H1 (cell line): ENCODE measurements around the gene CLBA1. TPM values are rescaled to one million over a fixed set of nuclear protein-coding genes. Genes with fewer than 3 reads are reported as not detected.

Source experiments
- CTCF ChIA-PET: fragments of 300-600 bp; sonication (Branson Sonifier 250); formaldehyde crosslinking; loops from one replicate; lab custom pipeline; 2021; ENCODE audit not compliant: partially characterized antibody; lab: Charles Lee
- POLR2A ChIA-PET: fragments of 300-600 bp; sonication (Branson Sonifier 250); formaldehyde crosslinking; loops from one replicate; lab custom pipeline; 2021; ENCODE audit warnings: inconsistent platforms; ENCODE audit not compliant: partially characterized antibody; lab: Charles Lee
- DNase-seq, 2 experiments: peaks; one replicate each; pipeline versions ENCODE4 v3.0.0 to v3.0.0-alpha.2; 2010 to 2022; ENCODE audit warnings: low spot score in 2 of 2, low read depth in 1 of 2, mixed read lengths in 1 of 2
- FAIRE-seq: peaks from 2 replicates; lab custom pipeline; 2011; peaks lifted over from hg19 to GRCh38; lab: Jason Lieb, UNC
- H2AFZ ChIP-seq: 2 replicates; pipeline ENCODE4 v1.8.1; 2012; ENCODE audit warnings: low read length, inconsistent platforms
- H2AK5ac ChIP-seq: 2 replicates; pipeline ENCODE4 v1.6.1; 2013; ENCODE audit warnings: low read depth, low read length
- H2BK120ac ChIP-seq: replicated peaks from 2 replicates; pipeline ENCODE3; 2013; ENCODE audit warnings: low read depth, low read length, inconsistent platforms
- H2BK12ac ChIP-seq: 2 replicates; pipeline ENCODE4 v1.6.1; 2013; ENCODE audit warnings: low read depth, low read length
- H2BK15ac ChIP-seq: 2 replicates; pipeline ENCODE4 v1.6.1; 2013; ENCODE audit warnings: low read length
- H2BK20ac ChIP-seq: 2 replicates; pipeline ENCODE4 v1.6.1; 2013; ENCODE audit warnings: low read length
- H2BK5ac ChIP-seq: 2 replicates; pipeline ENCODE4 v1.6.1; 2013; ENCODE audit warnings: low read depth, low read length
- H3K14ac ChIP-seq: 2 replicates; pipeline ENCODE4 v1.6.1; 2013; ENCODE audit warnings: inconsistent platforms; ENCODE audit not compliant: insufficient read length
- H3K18ac ChIP-seq: 2 replicates; pipeline ENCODE4 v1.6.1; 2013; ENCODE audit warnings: low read length; ENCODE audit errors: extremely low read depth
- H3K23ac ChIP-seq: 2 replicates; pipeline ENCODE4 v1.6.1; 2013; ENCODE audit warnings: inconsistent platforms; ENCODE audit not compliant: insufficient read length
- H3K23me2 ChIP-seq: 2 replicates; pipeline ENCODE4 v1.6.1; 2013; ENCODE audit warnings: low read depth, low read length
- H3K27ac ChIP-seq: 2 replicates; pipeline ENCODE4 v1.6.1; 2011; ENCODE audit warnings: low read depth, low read length, inconsistent platforms
- H3K27me3 ChIP-seq, 4 experiments: replicated peaks in 1 of 4; 1 replicate in 1 of 4; 2 replicates in 3 of 4; pipeline versions ENCODE4 v1.6.1 to v1.8.1; 2011 to 2013; ENCODE audit warnings: low read length in 3 of 4, mild to moderate bottlenecking in 3 of 4, inconsistent platforms in 2 of 4, mixed read lengths in 2 of 4, moderate library complexity in 1 of 4; ENCODE audit not compliant: control insufficient read depth in 3 of 4, insufficient read depth in 3 of 4; ENCODE audit errors: extremely low read depth in 1 of 4
- H3K36me3 ChIP-seq, 4 experiments: 2 replicates each; pipeline versions ENCODE4 v1.6.1 to v1.8.1; 2011 to 2013; ENCODE audit warnings: mild to moderate bottlenecking in 4 of 4, low read length in 3 of 4, moderate library complexity in 2 of 4, control low read depth in 1 of 4, inconsistent platforms in 1 of 4; ENCODE audit not compliant: insufficient read depth in 4 of 4, control insufficient read depth in 2 of 4
- H3K4ac ChIP-seq: replicated peaks from 2 replicates; pipeline ENCODE3; 2013; ENCODE audit warnings: low read length, low read depth, mixed read lengths, inconsistent platforms; ENCODE audit not compliant: insufficient read length
- H3K4me1 ChIP-seq, 4 experiments: replicated peaks in 1 of 4; 1 replicate in 1 of 4; 2 replicates in 3 of 4; pipeline versions ENCODE4 v1.6.1 to v1.8.1; 2011 to 2013; ENCODE audit warnings: low read length in 3 of 4, inconsistent platforms in 2 of 4, mixed read lengths in 1 of 4; ENCODE audit not compliant: insufficient read depth in 4 of 4, control insufficient read depth in 3 of 4
- H3K4me2 ChIP-seq, 2 experiments: 2 replicates each; pipeline versions ENCODE4 v1.6.1 to v1.8.1; 2011 to 2013; ENCODE audit warnings: low read depth in 2 of 2, low read length in 2 of 2, control low read depth in 1 of 2, inconsistent platforms in 1 of 2, mild to moderate bottlenecking in 1 of 2; ENCODE audit not compliant: insufficient read depth in 1 of 2
- H3K4me3 ChIP-seq, 4 experiments: fragments of 200-600, 300-600 bp in 1 of 4; sonication (generic), shearing (Covaris generic), sonication (Bioruptor Twin) in 1 of 4; 2 replicates each; pipeline versions ENCODE4 v1.5.1 to v1.8.1; 2011 to 2016; ENCODE audit warnings: low read length in 4 of 4, low read depth in 3 of 4, control low read depth in 2 of 4, inconsistent platforms in 2 of 4, mild to moderate bottlenecking in 2 of 4, mixed read lengths in 1 of 4, moderate library complexity in 1 of 4; ENCODE audit not compliant: insufficient read depth in 2 of 4; ENCODE audit errors: extremely low read depth in 1 of 4
- H3K56ac ChIP-seq: replicated peaks from 2 replicates; pipeline ENCODE3; 2013; ENCODE audit warnings: low read depth, mild to moderate bottlenecking, mixed read lengths, low read length, inconsistent platforms; ENCODE audit not compliant: insufficient read length
- H3K79me1 ChIP-seq: 2 replicates; pipeline ENCODE4 v1.6.1; 2013; ENCODE audit warnings: low read depth, low read length, control low read depth
- H3K79me2 ChIP-seq, 2 experiments: 2 replicates each; pipeline versions ENCODE4 v1.6.1 to v1.8.1; 2012 to 2013; ENCODE audit warnings: low read length in 2 of 2, mild to moderate bottlenecking in 2 of 2, inconsistent platforms in 1 of 2; ENCODE audit not compliant: insufficient read depth in 2 of 2, control insufficient read depth in 1 of 2
- H3K9ac ChIP-seq, 4 experiments: replicated peaks in 1 of 4; 1 replicate in 1 of 4; 2 replicates in 3 of 4; pipeline versions ENCODE4 v1.6.1 to v1.8.1; 2011 to 2013; ENCODE audit warnings: low read depth in 3 of 4, low read length in 3 of 4, control low read depth in 2 of 4, mild to moderate bottlenecking in 2 of 4, moderate library complexity in 2 of 4, inconsistent platforms in 1 of 4; ENCODE audit errors: extremely low read depth in 1 of 4
- H3K9me3 ChIP-seq, 2 experiments: 2 replicates each; pipeline versions ENCODE4 v1.6.1 to v1.8.1; 2012 to 2013; ENCODE audit warnings: mild to moderate bottlenecking in 2 of 2, moderate library complexity in 2 of 2, control low read depth in 1 of 2, inconsistent platforms in 1 of 2, low read depth in 1 of 2, low read length in 1 of 2, mixed read lengths in 1 of 2; ENCODE audit not compliant: insufficient read depth in 2 of 2
- H4K20me1 ChIP-seq, 2 experiments: replicated peaks in 1 of 2; 2 replicates each; pipeline versions ENCODE3 to v1.8.1; 2011 to 2013; ENCODE audit warnings: inconsistent platforms in 2 of 2, low read length in 2 of 2, mild to moderate bottlenecking in 1 of 2; ENCODE audit not compliant: insufficient read depth in 2 of 2, control insufficient read depth in 1 of 2
- H4K5ac ChIP-seq: 2 replicates; pipeline ENCODE4 v1.6.1; 2013; ENCODE audit warnings: low read length, low read depth, mixed read lengths, inconsistent platforms; ENCODE audit not compliant: insufficient read length
- H4K8ac ChIP-seq: 2 replicates; pipeline ENCODE4 v1.8.0; 2013; ENCODE audit warnings: mild to moderate bottlenecking, moderate library complexity, low read length, inconsistent platforms; ENCODE audit not compliant: insufficient read depth; ENCODE audit errors: extremely low read depth
- H4K91ac ChIP-seq: replicated peaks from 2 replicates; pipeline ENCODE3; 2013; ENCODE audit warnings: low read length, mixed read lengths, inconsistent platforms; ENCODE audit not compliant: insufficient read length
- EGR1 ChIP-seq: IDR thresholded peaks from 2 replicates; pipeline ENCODE4 v1.6.1; 2011; ENCODE audit warnings: low read depth, low read length, borderline replicate concordance
- EP300 ChIP-seq, 2 experiments: IDR thresholded peaks; 1 replicate in 1 of 2; 2 replicates in 1 of 2; pipeline ENCODE4 v1.6.1; 2011 to 2012; ENCODE audit warnings: low read depth in 2 of 2, low read length in 2 of 2, mild to moderate bottlenecking in 2 of 2, borderline replicate concordance in 1 of 2, inconsistent platforms in 1 of 2, moderate library complexity in 1 of 2
- HDAC2 ChIP-seq, 2 experiments: fragments of 300-600 bp in 1 of 2; sonication (generic) in 1 of 2; IDR thresholded peaks; 2 replicates each; pipeline ENCODE4 v1.6.1; 2011 to 2012; ENCODE audit warnings: low read depth in 2 of 2, low read length in 2 of 2, mild to moderate bottlenecking in 2 of 2, moderate library complexity in 2 of 2, borderline replicate concordance in 1 of 2, inconsistent platforms in 1 of 2
- JUND ChIP-seq: IDR thresholded peaks from 2 replicates; pipeline ENCODE4 v1.6.1; 2011; ENCODE audit warnings: mild to moderate bottlenecking, improper control_type of control experiment, low read length
- PHF8 ChIP-seq: fragments of 200-600 bp; sonication (generic); conservative IDR thresholded peaks from 2 replicates; pipeline ENCODE4 v1.7.1; 2012; ENCODE audit warnings: low read depth, mild to moderate bottlenecking, inconsistent platforms, low read length, moderate library complexity
- POLR2AphosphoS5 ChIP-seq: IDR thresholded peaks from 2 replicates; pipeline ENCODE4 v1.6.1; 2011; ENCODE audit warnings: low read depth, low read length
- RXRA ChIP-seq: IDR thresholded peaks from 2 replicates; pipeline ENCODE4 v1.6.1; 2011; ENCODE audit warnings: low read depth, mild to moderate bottlenecking, low read length, moderate library complexity; ENCODE audit not compliant: insufficient read depth
- SP1 ChIP-seq: IDR thresholded peaks from 2 replicates; pipeline ENCODE4 v1.6.1; 2011; ENCODE audit warnings: low read depth, low read length
- TCF12 ChIP-seq: IDR thresholded peaks from 2 replicates; pipeline ENCODE4 v1.6.1; 2011; ENCODE audit warnings: low read depth, mild to moderate bottlenecking, low read length
- ZNF274 ChIP-seq: IDR thresholded peaks from 2 replicates; pipeline ENCODE4 v1.7.0; 2012; ENCODE audit warnings: low read length, borderline replicate concordance; ENCODE audit errors: extremely low read depth
- WGBS, 2 experiments: shearing (Covaris generic) in 1 of 2; methylation state at CpG; one replicate each; pipeline versions ENCODE4 v1.1.6 to v1.1.7; 2013 to 2015; ENCODE audit warnings: low lambda C conversion rate in 2 of 2, mixed read lengths in 2 of 2, inconsistent platforms in 1 of 2, low coverage in 1 of 2, missing lambda C conversion rate in 1 of 2; ENCODE audit not compliant: insufficient replicate concordance in 2 of 2, insufficient coverage in 1 of 2, insufficient read length in 1 of 2; ENCODE audit errors: extremely low coverage in 1 of 2, missing lambda C conversion rate in 1 of 2; 5-methylcytosine and 5-hydroxymethylcytosine counted together
- polyA plus RNA-seq, 7 experiments: library from polyadenylated mRNA; depleted of rRNA in 3 of 7; stranded (reverse) in 5 of 7; unstranded in 2 of 7; fragments of >200 nt in 5 of 7; fragments of 200-250 nt in 2 of 7; gene quantifications; 1 replicate in 5 of 7; 2 replicates in 1 of 7; 4 replicates in 1 of 7; pipeline versions ENCODE4 v1.2.1 to v1.2.3, GENCODE V29; 2011 to 2013; ENCODE audit warnings: missing spikeins in 2 of 7, mixed read lengths in 2 of 7
- total RNA-seq: library from RNA; stranded (reverse); fragmentation: NEBNext Ultra II Directional; extraction: Animal tissue kit (Norgen Biotek cat#: 25700); gene quantifications from 2 replicates; pipeline ENCODE4 v1.2.1, GENCODE V29; 2021

Gene CLBA1
- total and polyA plus RNA-seq, 2 of the 8 experiments (the other 6 are each of a cell fraction or from before 2014, with no cell fraction given) = 1.6 to 2.4 TPM

DNA sequence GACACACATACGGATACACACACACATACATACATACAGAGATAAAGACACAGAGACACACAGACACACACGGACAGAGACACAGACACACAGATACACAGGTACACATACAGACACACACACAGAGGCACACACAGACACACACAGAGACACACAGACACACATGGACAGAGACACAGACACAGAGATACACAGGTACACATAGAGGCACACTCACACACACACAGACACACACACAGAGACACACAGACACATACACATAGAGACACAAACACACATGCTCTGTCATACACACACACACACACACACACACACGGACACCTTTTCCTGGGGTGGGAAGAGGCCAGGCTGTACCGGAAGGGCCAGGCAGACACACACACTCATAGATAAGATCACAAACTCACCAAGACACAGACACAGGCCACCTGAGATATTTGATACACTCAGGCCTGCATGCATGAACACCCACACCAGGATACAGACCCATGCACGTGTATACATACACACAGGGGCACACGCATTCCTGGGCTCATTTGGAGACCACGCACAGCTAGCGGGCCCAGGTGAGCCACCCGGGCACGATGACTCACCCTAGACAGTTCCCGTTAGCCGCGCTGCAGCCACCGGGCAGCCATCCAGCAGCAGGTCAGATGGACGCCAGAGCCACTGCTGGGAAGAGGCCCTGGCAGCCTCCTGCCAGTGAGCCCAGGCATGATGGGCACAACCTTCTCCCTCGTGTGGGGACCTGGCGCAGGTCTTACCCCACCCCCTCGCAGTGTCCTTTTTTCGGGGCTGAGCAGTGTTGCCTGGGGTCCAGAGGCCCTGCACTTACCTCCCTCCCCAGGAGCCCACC lies 5.6 kb upstream of the CLBA1 start:
- Histone ChIP-seq H2BK15ac (no peak overlapping the region), H3K36me3 (no peaks in the 10 kb centered on the region; a peak in 1 of 8 replicates), H3K4me1 (peaks cover 0 to 13% (median 7%) of the 10 kb centered on the region in 4 experiments; a peak in 5 of 7 replicates), H2BK120ac (no peak overlapping the region), H3K56ac (no peak overlapping the region), H3K27ac (no peak overlapping the region), H4K8ac (no peak overlapping the region), H3K14ac (no peak overlapping the region), H2BK12ac (peak overlapping the region; percentile 64; the same call in 1 of the 2 replicates), H3K79me1 (no peaks in the 10 kb centered on the region), H3K9me3 (peaks cover 0 to 1% of the 10 kb centered on the region in 2 experiments; a peak in 1 of 4 replicates), H3K4ac (peak overlapping the region; percentile 53), H4K5ac (no peak overlapping the region), H3K4me2 (no peak overlapping the region; a peak in 1 of 4 replicates), H2BK5ac (no peak overlapping the region), H3K23ac (no peak overlapping the region), H3K9ac (no peak overlapping the region), H2AK5ac (peak overlapping the region; percentile 94), H3K4me3 (no peak overlapping the region), H3K27me3 (peaks cover 18 to 38% (median 31%) of the 10 kb centered on the region in 4 experiments), H3K23me2 (peaks cover 10% of the 10 kb centered on the region; the same call in 1 of the 2 replicates), H3K18ac (no peak overlapping the region), H4K91ac (peak overlapping the region; percentile 65), H2BK20ac (no peak overlapping the region), H3K79me2 (no peaks in the 10 kb centered on the region), H4K20me1 (peaks cover 4 to 13% of the 10 kb centered on the region in 2 experiments), H2AFZ (no peak overlapping the region)
- ChIA-PET POLR2A (interaction anchor here (1.1 kb wide), 1 partner anchor 10 kb away, joined by 3 read pairs; no protein-coding TSS in a partner anchor), CTCF (interaction anchor here (0.6 to 1.2 kb wide), 6 partner anchors 9 to 66 kb away, joined by 3 to 6 read pairs (median 3); no protein-coding TSS in a partner anchor)
- WGBS, 2 experiments = 87% methylated on average over 19 of the region's 19 CpGs; no CpG with 5 or more reads in 1 of the 2 experiments
- no peak for FAIRE-seq
- DNase-seq = no peak
- TF ChIP-seq ZNF274 (no peak), POLR2AphosphoS5 (no peak), RXRA (no peak), EP300 (IDR thresholded peaks at IDR 0.05; ENCODE audit: borderline replicate concordance in 1 of 2, low read depth in 2 of 2, low read length in 2 of 2) (no peak), PHF8 (no peak), JUND (no peak), EGR1 (no peak), TCF12 (no peak), HDAC2 (IDR thresholded peaks at IDR 0.05; ENCODE audit: borderline replicate concordance in 1 of 2, low read depth in 2 of 2, low read length in 2 of 2) (no peak), SP1 (no peak)
